Measurements from ENCODE around the gene INTS11. TPM values are rescaled to one million over a fixed set of nuclear protein-coding genes. Genes with fewer than 3 reads are reported as not detected.

Gene INTS11
- total and polyA plus RNA-seq, 2 of the 13 experiments (the other 11 are each of a cell fraction or from before 2014, with no cell fraction given), result 52.8 to 94.8 TPM

DNA sequence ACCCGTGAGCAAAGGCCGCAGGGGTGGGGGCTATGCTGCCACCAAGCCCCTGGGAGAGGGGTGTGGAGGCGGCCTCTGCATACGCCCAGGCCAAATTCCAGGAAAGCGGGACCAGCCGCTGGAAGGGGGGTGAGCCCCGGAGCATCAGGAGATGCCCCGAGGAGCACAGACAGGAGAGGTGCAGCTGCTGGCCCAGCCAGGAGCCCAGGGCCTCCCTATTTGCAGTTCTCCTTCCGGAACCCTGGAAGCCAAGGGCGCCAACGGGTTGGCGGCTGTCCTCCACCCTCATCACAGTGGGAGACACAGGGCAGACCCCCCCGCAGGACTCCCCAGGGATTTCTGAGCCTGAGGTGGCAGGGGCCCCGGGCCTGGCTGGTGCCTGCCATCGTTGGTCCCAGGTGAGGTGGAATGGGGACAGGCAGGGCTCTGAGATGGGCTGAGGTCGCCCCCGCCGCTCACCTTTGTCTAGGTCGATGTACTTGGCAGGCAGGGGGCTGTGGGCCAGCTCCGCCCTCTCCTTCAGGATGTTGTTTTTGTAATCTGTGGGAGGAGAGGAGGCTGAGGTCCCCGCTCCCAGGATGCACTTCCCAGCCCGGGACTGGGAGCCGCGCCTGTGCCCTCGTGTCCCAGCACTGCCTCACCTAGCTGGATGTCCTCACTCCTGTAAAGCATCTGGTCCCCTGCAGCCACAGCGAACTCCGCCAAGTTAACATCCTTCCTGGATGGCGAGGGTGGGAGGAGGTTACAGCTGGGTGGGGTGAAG lies 29.1 kb upstream of the INTS11 start (continued):
- TF ChIP-seq SIX4 (CRISPR knock-in tag; IDR thresholded peaks at IDR 0.05), result no peak
- no peak for TF ChIP-seq ZNF441 (CRISPR knock-in tag; IDR thresholded peaks at IDR 0.05; ENCODE audit: borderline replicate concordance)
- TF ChIP-seq ZNF781 (CRISPR knock-in tag; IDR thresholded peaks at IDR 0.05; ENCODE audit: borderline replicate concordance, not compliant biosample characterization), result no peak
- TF ChIP-seq ZSCAN29 (CRISPR knock-in tag; conservative IDR thresholded peaks at IDR 0.05), result no peak
- TF ChIP-seq ZNF761 (CRISPR knock-in tag; conservative IDR thresholded peaks at IDR 0.05), result no peak
- no peak for TF ChIP-seq KDM4B (CRISPR knock-in tag; IDR thresholded peaks at IDR 0.05)
- TF ChIP-seq NFKBIZ (CRISPR knock-in tag; IDR thresholded peaks at IDR 0.05), result no peak
- TF ChIP-seq EEA1 (CRISPR knock-in tag; IDR thresholded peaks at IDR 0.05; ENCODE audit: borderline replicate concordance), result no peak
- TF ChIP-seq SETDB1 (CRISPR knock-in tag; IDR thresholded peaks at IDR 0.05; ENCODE audit: borderline replicate concordance), result no peak
- no peak for TF ChIP-seq ARNT (IDR thresholded peaks at IDR 0.05)

- no peaks in the 10 kb centered on the region for H4K20me1 ChIP-seq (ENCODE audit: insufficient read depth, low read length)
- DNase-seq (ENCODE audit: low spot score) (no peak), FAIRE-seq (no peak), ATAC-seq (no peak)
- no peak overlapping the region for H3K4me3 ChIP-seq (replicated peaks in 1 of 3; ENCODE audit: insufficient read depth in 1 of 3, low read depth in 2 of 3, low read length in 3 of 3)
- ChIA-PET POLR2A (interaction anchor here (1.4 to 1.8 kb wide), 3 partner anchors 19 to 80 kb away, joined by 4 to 7 read pairs (median 6); partner anchors contain the start of gene AURKAIP1), CTCF (ENCODE audit: low intra/inter-chr PET ratio, low total read pairs) (no interaction called here)
- intact Hi-C loops (cut with micrococcal nuclease; ENCODE audit: unreplicated experiment) (no loop called here), in situ Hi-C loops (cut with HindIII; ENCODE audit: extremely low pct_ligation_motif_present, low pct_unique_long_range_greater_than_20kb) (no loop called here)
- no peaks in the 10 kb centered on the region for H3K27me3 ChIP-seq (ENCODE audit: control insufficient read depth in 1 of 2, insufficient read depth in 2 of 2, low read length in 2 of 2)
- H3K36me3 ChIP-seq (replicated peaks in 1 of 2; ENCODE audit: control insufficient read depth in 1 of 2, insufficient read depth in 2 of 2, low read length in 2 of 2), result no peaks in the 10 kb centered on the region
- H3K4me1 ChIP-seq (ENCODE audit: insufficient read depth, low read length), result peaks cover 26% of the 10 kb centered on the region
- WGBS (ENCODE audit: low lambda C conversion rate), result no CpG with 5 or more reads among the region's 5 CpGs
- H3K27ac ChIP-seq (ENCODE audit: extremely low read length, insufficient read depth, low read length), result no peak overlapping the region
- H3K9ac ChIP-seq (ENCODE audit: insufficient read depth, low read depth, low read length), result no peak overlapping the region
- no peak overlapping the region for H3K4me2 ChIP-seq (ENCODE audit: low read depth, low read length)
- BruUV-seq (replicated peaks), result TSS peak; percentile 55
- H3K9me3 ChIP-seq (ENCODE audit: low read length), result no peaks in the 10 kb centered on the region
- H3K79me2 ChIP-seq (ENCODE audit: insufficient read depth, low read length), result peaks cover 13% of the 10 kb centered on the region
- H2AFZ ChIP-seq (ENCODE audit: low read length), result no peak overlapping the region
- TF ChIP-seq RBM22 (optimal IDR thresholded peaks at IDR 0.05; ENCODE audit: low read length), result peak; percentile 72
- no peak for TF ChIP-seq BCL3 (CRISPR knock-in tag; IDR thresholded peaks at IDR 0.05)
- no peak for TF ChIP-seq ZNF790 (CRISPR knock-in tag; IDR thresholded peaks at IDR 0.05; ENCODE audit: borderline replicate concordance)
- TF ChIP-seq ZNF749 (CRISPR knock-in tag; IDR thresholded peaks at IDR 0.05; ENCODE audit: borderline replicate concordance), result no peak
- TF ChIP-seq NONO (IDR thresholded peaks at IDR 0.05), result no peak
- peak; percentile 0 for TF ChIP-seq NONO (CRISPR knock-in tag; conservative IDR thresholded peaks at IDR 0.05)
Measured at GRCh38 chr1:1352786-1353388, 28.4 kb upstream of the INTS11 start.
